H9 (cell line): ENCODE results near the gene SMARCE1. TPM values are rescaled to one million over a fixed set of nuclear protein-coding genes. Genes with fewer than 3 reads are reported as not detected.

Experiments
- DNase-seq: peaks from one replicate; pipeline ENCODE4 v3.0.0-alpha.2; 2017
- H2AFZ ChIP-seq: one replicate; pipeline ENCODE4 v1.6.1; 2013; ENCODE audit warnings: mild to moderate bottlenecking, low read length, control low read depth, moderate library complexity
- H2AK5ac ChIP-seq: 2 replicates; pipeline ENCODE4 v1.6.1; 2013; ENCODE audit warnings: low read length, control low read depth, mixed read lengths; ENCODE audit not compliant: insufficient read length
- H2BK120ac ChIP-seq: one replicate; pipeline ENCODE4 v1.6.1; 2013; ENCODE audit warnings: low read depth, mild to moderate bottlenecking, low read length, control low read depth, inconsistent platforms; ENCODE audit not compliant: poor library complexity, severe bottlenecking
- H2BK12ac ChIP-seq: 2 replicates; pipeline ENCODE4 v1.6.1; 2013; ENCODE audit warnings: low read length, control low read depth, mixed read lengths, low read depth; ENCODE audit not compliant: insufficient read length
- H2BK15ac ChIP-seq: 2 replicates; pipeline ENCODE4 v1.6.1; 2013; ENCODE audit warnings: low read depth, low read length, control low read depth
- H2BK20ac ChIP-seq: one replicate; pipeline ENCODE4 v1.6.1; 2013; ENCODE audit warnings: low read depth, mild to moderate bottlenecking, low read length, control low read depth, inconsistent platforms; ENCODE audit not compliant: poor library complexity, severe bottlenecking
- H2BK5ac ChIP-seq: 2 replicates; pipeline ENCODE4 v1.6.1; 2013; ENCODE audit warnings: low read length, control low read depth, mixed read lengths; ENCODE audit not compliant: insufficient read length
- H3K14ac ChIP-seq: 2 replicates; pipeline ENCODE4 v1.6.1; 2013; ENCODE audit warnings: low read length, control low read depth; ENCODE audit not compliant: insufficient read depth
- H3K18ac ChIP-seq: 2 replicates; pipeline ENCODE4 v1.6.1; 2013; ENCODE audit warnings: low read depth, mild to moderate bottlenecking, mixed read lengths, low read length, control low read depth; ENCODE audit not compliant: insufficient read length
- H3K23ac ChIP-seq: 2 replicates; pipeline ENCODE4 v1.6.1; 2013; ENCODE audit warnings: low read length, control low read depth, mixed read lengths, low read depth; ENCODE audit not compliant: insufficient read length
- H3K23me2 ChIP-seq: 2 replicates; pipeline ENCODE4 v1.6.1; 2013; ENCODE audit warnings: low read depth, mild to moderate bottlenecking, mixed read lengths, low read length, control low read depth; ENCODE audit not compliant: insufficient read length, poor library complexity, severe bottlenecking
- H3K27ac ChIP-seq: 2 replicates; pipeline ENCODE4 v1.5.1; 2013; ENCODE audit warnings: low read length, control low read depth, mixed read lengths, low read depth; ENCODE audit not compliant: insufficient read length
- H3K27me3 ChIP-seq: 2 replicates; pipeline ENCODE4 v1.6.1; 2013; ENCODE audit warnings: low read length, control low read depth, inconsistent platforms; ENCODE audit not compliant: insufficient read depth
- H3K4ac ChIP-seq: 2 replicates; pipeline ENCODE4 v1.6.1; 2013; ENCODE audit warnings: low read depth, mild to moderate bottlenecking, control low read depth, inconsistent platforms, low read length, moderate library complexity
- H3K4me1 ChIP-seq: 2 replicates; pipeline ENCODE4 v1.6.1; 2013; ENCODE audit warnings: low read length, control low read depth, inconsistent platforms; ENCODE audit not compliant: insufficient read depth
- H3K4me2 ChIP-seq: 2 replicates; pipeline ENCODE4 v1.6.1; 2013; ENCODE audit warnings: low read length, control low read depth, mixed read lengths; ENCODE audit not compliant: insufficient read length, insufficient read depth
- H3K56ac ChIP-seq: 2 replicates; pipeline ENCODE4 v1.6.1; 2013; ENCODE audit warnings: low read depth, mild to moderate bottlenecking, mixed read lengths, low read length, control low read depth; ENCODE audit not compliant: insufficient read length
- H3K79me1 ChIP-seq: 2 replicates; pipeline ENCODE4 v1.6.1; 2013; ENCODE audit warnings: low read depth, mild to moderate bottlenecking, moderate library complexity, low read length, control low read depth, inconsistent platforms; ENCODE audit not compliant: insufficient read depth, poor library complexity, severe bottlenecking
- H3K79me2 ChIP-seq: 2 replicates; pipeline ENCODE4 v1.6.1; 2013; ENCODE audit warnings: low read length, control low read depth, inconsistent platforms; ENCODE audit not compliant: insufficient read depth
- H3K9ac ChIP-seq: 2 replicates; pipeline ENCODE4 v1.6.1; 2013; ENCODE audit warnings: low read length, control low read depth, mixed read lengths; ENCODE audit not compliant: insufficient read length; ENCODE audit errors: extremely low read depth
- H3K9me3 ChIP-seq: one replicate; pipeline ENCODE4 v1.6.1; 2013; ENCODE audit warnings: low read depth, low read length, inconsistent platforms; ENCODE audit not compliant: control insufficient read depth
- H3T11ph ChIP-seq: one replicate; pipeline ENCODE4 v1.6.1; 2013; ENCODE audit warnings: mild to moderate bottlenecking, low read length, control low read depth, inconsistent platforms
- H4K20me1 ChIP-seq: one replicate; pipeline ENCODE4 v1.6.1; 2013; ENCODE audit not compliant: control insufficient read depth, insufficient read length, insufficient read depth
- H4K5ac ChIP-seq: 2 replicates; pipeline ENCODE4 v1.6.1; 2013; ENCODE audit warnings: low read depth, mild to moderate bottlenecking, mixed read lengths, low read length, control low read depth; ENCODE audit not compliant: insufficient read length
- H4K8ac ChIP-seq: replicated peaks from 2 replicates; pipeline ENCODE4 v1.6.1; 2013; ENCODE audit warnings: low read length, control low read depth, mixed read lengths, low read depth; ENCODE audit not compliant: insufficient read length
- H4K91ac ChIP-seq: 2 replicates; pipeline ENCODE4 v1.6.1; 2013; ENCODE audit warnings: low read depth, mild to moderate bottlenecking, moderate library complexity, mixed read lengths, low read length, control low read depth; ENCODE audit not compliant: insufficient read length
- H3K27ac Mint-ChIP-seq, 3 experiments: 2 replicates in 2 of 3; 3 replicates in 1 of 3; pipeline ENCODE4 v1.8.0; 2020 to 2021; ENCODE audit warnings: mixed read lengths in 3 of 3, mild to moderate bottlenecking in 1 of 3, moderate library complexity in 1 of 3
- H3K27me3 Mint-ChIP-seq: 2 replicates; pipeline ENCODE4 v1.8.0; 2021; ENCODE audit warnings: low read depth, mild to moderate bottlenecking, moderate library complexity, mixed read lengths
- H3K36me3 Mint-ChIP-seq, 3 experiments: 2 replicates in 2 of 3; 3 replicates in 1 of 3; pipeline ENCODE4 v1.8.0; 2020 to 2021; ENCODE audit warnings: low read depth in 3 of 3, mixed read lengths in 3 of 3; ENCODE audit not compliant: insufficient read depth in 1 of 3
- H3K4me1 Mint-ChIP-seq, 2 experiments: 2 replicates each; pipeline ENCODE4 v1.8.0; 2020; ENCODE audit warnings: mixed read lengths in 2 of 2
- H3K4me3 Mint-ChIP-seq, 2 experiments: 2 replicates in 1 of 2; 3 replicates in 1 of 2; pipeline ENCODE4 v1.8.0; 2020 to 2021; ENCODE audit warnings: mild to moderate bottlenecking in 2 of 2, mixed read lengths in 2 of 2, moderate library complexity in 1 of 2
- H3K9me3 Mint-ChIP-seq, 2 experiments: 2 replicates in 1 of 2; 3 replicates in 1 of 2; pipeline ENCODE4 v1.8.0; 2020; ENCODE audit warnings: mild to moderate bottlenecking in 2 of 2, mixed read lengths in 2 of 2, moderate library complexity in 1 of 2
- WGBS: extraction: QIAGEN DNeasy Blood & Tissue Kit; methylation state at CpG from one replicate; pipeline ENCODE4 v1.1.7; 2013; ENCODE audit warnings: missing lambda C conversion rate, low lambda C conversion rate, mixed read lengths; ENCODE audit not compliant: insufficient read length; ENCODE audit errors: extremely low coverage; 5-methylcytosine and 5-hydroxymethylcytosine counted together
- total RNA-seq: library from RNA; stranded (reverse); gene quantifications from 2 replicates; pipeline ENCODE4 v1.2.1, GENCODE V29; 2021
- TF ChIP-seq, protein P1 (sequence below): fragments of 200-600 bp; sonication (generic); conservative IDR thresholded peaks from 3 replicates; pipeline ENCODE4 v1.8.0; 2021; ENCODE audit warnings: antibody characterized with exemption, mild to moderate bottlenecking

Gene SMARCE1
- total RNA-seq, 1 experiment from 2014 or later: 122 TPM

DNA sequence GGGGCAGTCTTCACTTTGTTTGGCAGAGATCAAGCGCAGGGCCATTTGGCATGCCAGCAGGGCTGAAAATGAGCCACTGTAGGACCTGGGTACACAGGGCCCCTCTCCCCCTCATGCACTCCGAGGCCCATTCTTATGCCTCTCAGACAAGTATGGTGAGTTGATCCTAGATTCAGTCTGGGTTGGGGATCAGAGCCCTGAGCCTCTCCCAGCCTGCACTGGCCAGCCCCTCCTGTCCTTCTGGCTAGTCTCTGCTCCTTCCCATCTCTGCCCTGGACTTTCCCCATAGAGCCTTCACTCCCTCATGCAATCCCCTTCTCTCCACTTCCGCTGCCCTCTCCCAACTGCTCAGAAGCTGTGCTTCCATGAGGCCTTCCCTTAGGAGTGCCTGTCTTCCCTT, 31.0 kb downstream of the SMARCE1 start:
- Histone ChIP-seq H3K14ac (no peak overlapping the region; the same call in 1 of the 2 replicates), H2BK120ac (no peak overlapping the region), H4K8ac (no peak overlapping the region), H4K91ac (no peak overlapping the region), H3K4me1 (no peaks in the 10 kb centered on the region), H3K18ac (no peak overlapping the region), H3K23ac (no peak overlapping the region), H4K5ac (no peak overlapping the region), H3K79me2 (no peaks in the 10 kb centered on the region), H2BK5ac (no peak overlapping the region), H3K9ac (no peak overlapping the region), H4K20me1 (no peaks in the 10 kb centered on the region), H3K9me3 (no peaks in the 10 kb centered on the region), H3K79me1 (no peaks in the 10 kb centered on the region), H2BK20ac (no peak overlapping the region), H2AK5ac (no peak overlapping the region), H2BK15ac (no peak overlapping the region), H3K27ac (no peak overlapping the region), H3T11ph (no peak overlapping the region), H2AFZ (no peak overlapping the region), H3K4me2 (no peak overlapping the region), H3K23me2 (no peaks in the 10 kb centered on the region), H2BK12ac (no peak overlapping the region), H3K27me3 (no peaks in the 10 kb centered on the region), H3K56ac (no peak overlapping the region), H3K4ac (no peak overlapping the region)
- no CpG with 5 or more reads among the region's 3 CpGs for WGBS
- peaks cover 17% of the 10 kb centered on the region for H3K27me3 Mint-ChIP-seq
- H3K4me3 Mint-ChIP-seq: no peak overlapping the region
- no peaks in the 10 kb centered on the region; a peak in 1 of 7 replicates for H3K36me3 Mint-ChIP-seq
- H3K9me3 Mint-ChIP-seq: no peaks in the 10 kb centered on the region
- peaks cover 8 to 14% of the 10 kb centered on the region in 2 experiments for H3K4me1 Mint-ChIP-seq
- 0 out of 7 replicates have a peak overlapping the region, but pooled peaks of 1 of the 3 experiments have one; percentile 6 for H3K27ac Mint-ChIP-seq
- TF ChIP-seq, protein P1, sequence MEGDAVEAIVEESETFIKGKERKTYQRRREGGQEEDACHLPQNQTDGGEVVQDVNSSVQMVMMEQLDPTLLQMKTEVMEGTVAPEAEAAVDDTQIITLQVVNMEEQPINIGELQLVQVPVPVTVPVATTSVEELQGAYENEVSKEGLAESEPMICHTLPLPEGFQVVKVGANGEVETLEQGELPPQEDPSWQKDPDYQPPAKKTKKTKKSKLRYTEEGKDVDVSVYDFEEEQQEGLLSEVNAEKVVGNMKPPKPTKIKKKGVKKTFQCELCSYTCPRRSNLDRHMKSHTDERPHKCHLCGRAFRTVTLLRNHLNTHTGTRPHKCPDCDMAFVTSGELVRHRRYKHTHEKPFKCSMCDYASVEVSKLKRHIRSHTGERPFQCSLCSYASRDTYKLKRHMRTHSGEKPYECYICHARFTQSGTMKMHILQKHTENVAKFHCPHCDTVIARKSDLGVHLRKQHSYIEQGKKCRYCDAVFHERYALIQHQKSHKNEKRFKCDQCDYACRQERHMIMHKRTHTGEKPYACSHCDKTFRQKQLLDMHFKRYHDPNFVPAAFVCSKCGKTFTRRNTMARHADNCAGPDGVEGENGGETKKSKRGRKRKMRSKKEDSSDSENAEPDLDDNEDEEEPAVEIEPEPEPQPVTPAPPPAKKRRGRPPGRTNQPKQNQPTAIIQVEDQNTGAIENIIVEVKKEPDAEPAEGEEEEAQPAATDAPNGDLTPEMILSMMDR: no peak
- DNase-seq: no peak
